H7 (cell line): ENCODE measurements around the gene HDAC4. TPM values are rescaled to one million over a fixed set of nuclear protein-coding genes. Genes with fewer than 3 reads are reported as not detected.

ENCODE experiments used
- DNase-seq: peaks from one replicate; pipeline ENCODE4 v3.0.0; 2012
- H3K27me3 ChIP-seq: 2 replicates; pipeline ENCODE4 v1.6.0; 2011; ENCODE audit warnings: mild to moderate bottlenecking, low read length; ENCODE audit not compliant: control insufficient read depth, insufficient read depth
- H3K36me3 ChIP-seq: replicated peaks from 2 replicates; pipeline ENCODE4 v1.5.1; 2011; ENCODE audit warnings: low read length; ENCODE audit not compliant: control insufficient read depth, insufficient read depth
- H3K4me3 ChIP-seq: 2 replicates; pipeline ENCODE4 v1.5.1; 2011; ENCODE audit warnings: low read depth, mild to moderate bottlenecking, control low read depth, low read length, moderate library complexity; ENCODE audit not compliant: insufficient read depth
- total RNA-seq: library from RNA; depleted of rRNA; stranded (reverse); fragments of >200 nt; shearing (Covaris generic); gene quantifications from 2 replicates; pipeline ENCODE4 v1.2.3, GENCODE V29; 2014

HDAC4 gene
- total RNA-seq, 1 experiment from 2014 or later = 18.1 TPM

- no peak for DNase-seq
- no peak overlapping the region for H3K4me3 ChIP-seq
- no peaks in the 10 kb centered on the region for H3K36me3 ChIP-seq
- H3K27me3 ChIP-seq = no peaks in the 10 kb centered on the region
Observed at GRCh38 chr2:239166201-239166834, 234.5 kb downstream of the HDAC4 start.

GRCh38 chr2:239165206-239165831 is 235.5 kb downstream of the HDAC4 start:
- H3K4me3 ChIP-seq = no peak overlapping the region
- no peak for DNase-seq
- H3K36me3 ChIP-seq = no peaks in the 10 kb centered on the region; the same call in 1 of the 2 replicates
- H3K27me3 ChIP-seq = no peaks in the 10 kb centered on the region

- DNase-seq = no peak
- no peaks in the 10 kb centered on the region; the same call in 1 of the 2 replicates for H3K36me3 ChIP-seq
- no peak overlapping the region for H3K4me3 ChIP-seq
- no peaks in the 10 kb centered on the region for H3K27me3 ChIP-seq
Observed at GRCh38 chr2:239164335-239164871, 236.4 kb downstream of the HDAC4 start.

DNA sequence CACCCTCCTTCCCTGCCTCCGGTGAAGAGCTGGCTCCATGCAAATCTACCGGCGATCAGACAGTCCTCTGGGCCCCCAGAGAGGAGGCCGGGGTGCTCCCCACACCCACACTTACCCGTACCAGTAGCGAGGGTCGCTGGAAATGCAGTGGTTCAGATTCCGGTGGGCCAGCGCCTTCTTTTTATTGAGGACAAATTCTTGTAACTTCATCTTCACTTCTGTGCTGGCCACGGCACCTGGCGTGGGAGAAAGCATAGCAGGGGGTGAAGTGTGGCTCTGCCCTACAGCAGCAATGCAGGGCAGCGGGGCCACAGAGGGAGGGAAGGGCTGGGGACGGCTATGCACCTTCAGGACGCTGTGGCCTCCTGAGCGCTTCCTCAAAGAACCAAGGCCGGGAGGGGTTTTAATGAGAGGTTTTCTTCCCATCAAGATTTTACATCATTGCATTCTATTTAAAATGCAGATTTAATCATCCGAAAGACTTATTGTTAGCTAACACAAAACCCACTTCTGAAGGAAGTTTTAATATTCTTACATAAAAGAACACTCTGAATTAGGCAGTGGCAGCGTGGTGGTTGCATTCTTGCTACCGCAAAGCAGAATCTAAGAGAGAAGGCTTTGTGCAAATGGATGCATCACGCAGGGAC is 237.0 kb downstream of the HDAC4 start:
- Histone ChIP-seq H3K4me3 (no peak overlapping the region), H3K27me3 (no peaks in the 10 kb centered on the region), H3K36me3 (no peaks in the 10 kb centered on the region; the same call in 1 of the 2 replicates)
- no peak for DNase-seq

GRCh38 chr2:239162976-239163687 is 237.7 kb downstream of the HDAC4 start:
- Histone ChIP-seq H3K4me3 (no peak overlapping the region), H3K27me3 (no peaks in the 10 kb centered on the region), H3K36me3 (no peaks in the 10 kb centered on the region; the same call in 1 of the 2 replicates)
- DNase-seq = no peak

- no peak for DNase-seq
- no peak overlapping the region for H3K4me3 ChIP-seq
- H3K27me3 ChIP-seq = no peaks in the 10 kb centered on the region
- H3K36me3 ChIP-seq = no peaks in the 10 kb centered on the region; the same call in 1 of the 2 replicates
Observed at GRCh38 chr2:239162141-239162821, 238.5 kb downstream of the HDAC4 start.

GRCh38 chr2:239161711-239162140 is 239.1 kb downstream of the HDAC4 start:
- Histone ChIP-seq H3K4me3 (no peak overlapping the region), H3K36me3 (no peaks in the 10 kb centered on the region; the same call in 1 of the 2 replicates), H3K27me3 (no peaks in the 10 kb centered on the region)
- DNase-seq = no peak

DNA sequence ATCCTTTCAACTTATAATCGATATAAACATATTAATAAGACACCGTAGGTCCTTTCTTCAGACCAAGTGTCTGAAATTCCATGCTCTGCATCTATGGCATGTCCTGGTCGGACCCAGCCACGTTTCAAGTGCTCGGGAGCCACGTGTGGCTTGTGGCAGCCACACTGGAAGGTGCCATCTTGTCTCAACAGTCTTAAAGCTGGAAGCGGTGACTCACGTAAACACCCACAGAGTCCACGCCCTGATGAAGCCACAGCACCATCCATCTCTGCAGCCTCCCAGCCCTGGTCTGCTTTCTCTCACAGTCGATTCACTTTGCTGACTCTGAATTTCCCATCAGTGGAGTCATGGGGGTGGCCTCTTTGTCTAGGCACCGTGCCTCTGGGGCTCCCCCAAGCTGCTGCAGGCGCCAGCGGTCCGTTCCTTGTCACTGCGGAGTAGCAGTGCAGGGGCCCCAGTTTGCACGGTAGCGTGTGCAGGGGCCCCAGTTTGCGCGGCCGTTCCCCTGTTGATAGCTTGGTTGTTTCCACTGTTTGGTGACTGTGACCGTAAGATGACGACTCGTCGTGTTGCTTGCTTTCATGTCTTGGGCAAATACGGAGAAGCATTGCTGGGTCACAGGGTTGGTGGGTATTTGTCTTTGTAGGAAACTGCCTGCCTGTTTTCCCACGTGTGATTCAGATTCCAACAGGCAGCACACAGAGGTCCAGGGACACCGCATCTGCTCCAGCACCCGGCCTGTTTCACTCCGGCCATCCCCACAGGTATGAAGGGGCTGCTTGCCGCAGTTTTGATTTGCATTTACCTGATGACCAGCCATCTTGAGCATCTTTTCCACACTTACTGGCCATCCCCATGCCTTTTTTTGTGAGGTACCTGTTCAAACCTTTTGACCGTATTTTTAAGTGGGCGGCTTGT is 240.3 kb downstream of the HDAC4 start:
- no peak for DNase-seq
- Histone ChIP-seq H3K27me3 (no peaks in the 10 kb centered on the region), H3K4me3 (no peak overlapping the region), H3K36me3 (no peaks in the 10 kb centered on the region; the same call in 1 of the 2 replicates)

- no peak for DNase-seq
Observed at GRCh38 chr2:239159476-239159911, 241.3 kb downstream of the HDAC4 start.

GRCh38 chr2:239158641-239159475 is 242.0 kb downstream of the HDAC4 start:
- Histone ChIP-seq H3K4me3 (no peak overlapping the region), H3K36me3 (no peaks in the 10 kb centered on the region; the same call in 1 of the 2 replicates), H3K27me3 (no peaks in the 10 kb centered on the region)
- peak; percentile 87 for DNase-seq

More at GRCh38 chr2:239159476-239159911, 241.3 kb downstream of the HDAC4 start:
- H3K4me3 ChIP-seq = no peak overlapping the region
- H3K27me3 ChIP-seq = no peaks in the 10 kb centered on the region
- H3K36me3 ChIP-seq = no peaks in the 10 kb centered on the region; the same call in 1 of the 2 replicates

DNA sequence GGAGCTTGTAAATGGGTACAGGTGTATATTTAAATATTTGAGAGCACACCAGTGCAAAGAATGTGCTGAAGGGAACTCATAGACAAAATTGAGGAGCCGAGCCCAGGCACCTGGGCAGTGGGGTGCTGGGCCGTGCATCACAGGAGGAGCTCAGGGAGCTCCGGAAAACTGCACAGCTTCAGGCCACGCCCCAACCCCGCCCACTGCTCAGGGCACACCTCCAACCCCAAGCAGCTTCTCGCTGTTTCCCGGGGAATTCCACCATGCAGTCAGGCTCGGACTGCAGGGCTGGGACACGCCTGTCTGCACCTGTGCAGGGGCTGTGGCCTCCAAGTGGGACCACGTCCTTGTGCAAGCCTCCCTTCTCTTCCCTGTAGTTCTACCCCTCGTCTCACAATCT is 243.0 kb downstream of the HDAC4 start:
- DNase-seq = peak; percentile 93
- Histone ChIP-seq H3K4me3 (no peak overlapping the region), H3K36me3 (no peaks in the 10 kb centered on the region; the same call in 1 of the 2 replicates), H3K27me3 (no peaks in the 10 kb centered on the region)

DNA sequence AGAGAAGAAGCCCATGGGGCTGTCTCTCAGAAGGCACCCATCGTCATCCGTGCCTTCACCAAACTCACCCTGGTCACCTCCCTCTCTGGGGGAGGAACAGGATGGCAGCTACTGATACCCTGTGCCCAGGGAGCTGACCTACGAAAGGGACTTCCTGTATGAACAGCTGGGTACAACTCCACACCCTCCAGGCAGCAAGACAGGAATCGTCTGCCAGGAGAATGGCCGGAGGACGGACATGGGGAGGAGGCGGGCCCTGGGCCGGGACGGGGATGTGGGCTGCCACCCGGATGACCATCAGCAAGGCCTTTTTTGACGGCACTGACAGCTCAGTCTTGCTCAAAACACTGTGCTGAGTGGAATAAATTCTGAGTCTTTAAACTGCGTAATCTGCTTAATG is 243.6 kb downstream of the HDAC4 start:
- H3K36me3 ChIP-seq = no peaks in the 10 kb centered on the region; the same call in 1 of the 2 replicates
- no peak for DNase-seq
- no peak overlapping the region for H3K4me3 ChIP-seq
- H3K27me3 ChIP-seq = no peaks in the 10 kb centered on the region
